ENCODE results near the gene CACNB2. TPM values are rescaled to one million over a fixed set of nuclear protein-coding genes. Genes with fewer than 3 reads are reported as not detected.

CACNB2 gene
- total RNA-seq, 1 donor from 2014 or later, result 3.5 TPM

- Histone ChIP-seq H3K9me3 (ENCODE audit: low read depth) (no peaks in the 10 kb centered on the region), H3K4me2 (no peak overlapping the region), H3K9ac (no peak overlapping the region), H3K4me1 (no peaks in the 10 kb centered on the region), H3K27ac (no peak overlapping the region), H3K36me3 (no peaks in the 10 kb centered on the region), H3K79me2 (ENCODE audit: low read depth) (no peaks in the 10 kb centered on the region), H3K4me3 (no peak overlapping the region), H3K27me3 (no peaks in the 10 kb centered on the region), H2AFZ (replicated peaks) (no peak overlapping the region), H4K20me1 (ENCODE audit: low read depth) (no peaks in the 10 kb centered on the region), H3F3A (ENCODE audit: low read depth) (no peaks in the 10 kb centered on the region)
- H3K9me3 Mint-ChIP-seq, result peaks cover 2% of the 10 kb centered on the region
- no peaks in the 10 kb centered on the region for H3K27me3 Mint-ChIP-seq (ENCODE audit: insufficient read depth, low read depth)
- TF ChIP-seq EZH2 (IDR thresholded peaks at IDR 0.05) (no peak), EZH2phosphoT487 (IDR thresholded peaks at IDR 0.05) (no peak), CTCF (IDR thresholded peaks at IDR 0.05) (no peak)
- peaks cover 11% of the 10 kb centered on the region for H3K36me3 Mint-ChIP-seq
- H3K27ac Mint-ChIP-seq, result no peak overlapping the region
- no peak for DNase-seq (ENCODE audit: low spot score)
- H3K4me3 Mint-ChIP-seq, result no peak overlapping the region
- H3K4me1 Mint-ChIP-seq, result no peaks in the 10 kb centered on the region
Measured at GRCh38 chr10:18533896-18534295, 393.7 kb downstream of the CACNB2 start.

DNA sequence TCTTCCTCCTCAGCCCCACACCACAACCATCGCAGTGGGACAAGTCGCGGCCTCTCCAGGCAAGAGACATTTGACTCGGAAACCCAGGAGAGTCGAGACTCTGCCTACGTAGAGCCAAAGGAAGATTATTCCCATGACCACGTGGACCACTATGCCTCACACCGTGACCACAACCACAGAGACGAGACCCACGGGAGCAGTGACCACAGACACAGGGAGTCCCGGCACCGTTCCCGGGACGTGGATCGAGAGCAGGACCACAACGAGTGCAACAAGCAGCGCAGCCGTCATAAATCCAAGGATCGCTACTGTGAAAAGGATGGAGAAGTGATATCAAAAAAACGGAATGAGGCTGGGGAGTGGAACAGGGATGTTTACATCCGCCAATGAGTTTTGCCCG lies 399.1 kb downstream of the CACNB2 start:
- H3K36me3 ChIP-seq, result no peaks in the 10 kb centered on the region
- TF ChIP-seq EZH2 (IDR thresholded peaks at IDR 0.05), result no peak
- TF ChIP-seq CTCF (IDR thresholded peaks at IDR 0.05), result no peak
- no peak for TF ChIP-seq EZH2phosphoT487 (IDR thresholded peaks at IDR 0.05)
- no peak overlapping the region for H3K9ac ChIP-seq
- H3K4me2 ChIP-seq, result no peak overlapping the region
- H3K27me3 Mint-ChIP-seq (ENCODE audit: insufficient read depth, low read depth), result peaks cover 2% of the 10 kb centered on the region
- H3K4me1 Mint-ChIP-seq, result no peaks in the 10 kb centered on the region
- H3K27ac Mint-ChIP-seq, result no peak overlapping the region
- H2AFZ ChIP-seq (replicated peaks), result no peak overlapping the region
- no peak overlapping the region for H3K4me3 Mint-ChIP-seq
- H3K9me3 ChIP-seq (ENCODE audit: low read depth), result no peaks in the 10 kb centered on the region
- no peaks in the 10 kb centered on the region for H3F3A ChIP-seq (ENCODE audit: low read depth)
- H3K27me3 ChIP-seq, result no peaks in the 10 kb centered on the region
- no peak for DNase-seq (ENCODE audit: low spot score)
- peaks cover 12% of the 10 kb centered on the region for H3K36me3 Mint-ChIP-seq
- H3K4me3 ChIP-seq, result no peak overlapping the region
- H3K79me2 ChIP-seq (ENCODE audit: low read depth), result no peaks in the 10 kb centered on the region
- H3K9me3 Mint-ChIP-seq, result no peaks in the 10 kb centered on the region
- no peak overlapping the region for H3K27ac ChIP-seq
- H3K4me1 ChIP-seq, result no peaks in the 10 kb centered on the region
- H4K20me1 ChIP-seq (ENCODE audit: low read depth), result no peaks in the 10 kb centered on the region

DNA sequence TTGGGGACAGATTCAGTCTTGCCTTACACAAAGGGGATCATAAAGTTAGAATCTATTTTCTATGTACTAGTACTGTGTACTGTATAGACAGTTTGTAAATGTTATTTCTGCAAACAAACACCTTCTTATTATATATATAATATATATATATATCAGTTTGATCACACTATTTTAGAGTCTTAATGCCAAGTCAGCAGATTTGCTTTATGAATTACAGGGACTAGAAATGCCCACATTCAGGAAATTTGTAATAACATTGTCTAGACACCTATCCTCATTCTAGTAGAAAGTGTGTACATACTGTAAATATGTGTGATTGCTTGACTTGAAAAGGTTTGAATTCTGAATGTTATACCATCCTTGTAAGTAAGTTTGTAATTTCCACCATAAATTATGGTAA lies 400.0 kb downstream of the CACNB2 start:
- Histone ChIP-seq H3K9me3 (ENCODE audit: low read depth) (no peaks in the 10 kb centered on the region), H3K4me1 (no peaks in the 10 kb centered on the region), H3K27me3 (no peaks in the 10 kb centered on the region), H2AFZ (replicated peaks) (no peak overlapping the region), H3F3A (ENCODE audit: low read depth) (no peaks in the 10 kb centered on the region), H3K36me3 (no peaks in the 10 kb centered on the region), H4K20me1 (ENCODE audit: low read depth) (no peaks in the 10 kb centered on the region), H3K79me2 (ENCODE audit: low read depth) (no peaks in the 10 kb centered on the region), H3K27ac (no peak overlapping the region), H3K9ac (no peak overlapping the region), H3K4me2 (no peak overlapping the region), H3K4me3 (no peak overlapping the region)
- Mint-ChIP-seq H3K4me1 (peaks cover 1% of the 10 kb centered on the region), H3K36me3 (peaks cover 12% of the 10 kb centered on the region), H3K27ac (no peak overlapping the region), H3K4me3 (no peak overlapping the region), H3K27me3 (ENCODE audit: insufficient read depth, low read depth) (peaks cover 2% of the 10 kb centered on the region), H3K9me3 (no peaks in the 10 kb centered on the region)
- TF ChIP-seq CTCF (IDR thresholded peaks at IDR 0.05) (no peak), EZH2phosphoT487 (IDR thresholded peaks at IDR 0.05) (no peak), EZH2 (IDR thresholded peaks at IDR 0.05) (no peak)
- DNase-seq (ENCODE audit: low spot score), result no peak

All from neural progenitor cell (in vitro differentiated cells).